ENCODE data around the gene SCYGR2.

DNA sequence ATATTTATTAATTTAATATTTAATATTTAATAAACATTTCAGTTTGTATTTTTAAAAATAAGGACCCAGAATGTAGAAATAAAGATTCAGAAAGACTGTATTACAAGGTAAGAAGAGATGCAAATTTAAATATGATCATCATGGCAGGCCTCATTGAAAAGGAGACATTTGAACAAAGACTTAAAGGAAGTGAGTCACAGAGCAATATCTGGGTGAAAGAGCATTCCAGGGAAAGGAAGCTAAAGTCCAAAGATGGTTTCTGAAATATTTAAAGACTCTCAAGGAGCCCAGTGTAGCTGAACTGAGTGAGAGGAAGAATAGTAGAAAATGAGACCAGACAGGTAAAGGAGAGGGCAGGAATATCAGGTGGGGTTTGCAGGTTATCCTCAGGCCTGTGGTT is 24.5 kb downstream of the SCYGR2 start:
- TF ChIP-seq CTCF (IDR thresholded peaks at IDR 0.05) (no peak), ZFX (IDR thresholded peaks at IDR 0.05; ENCODE audit: borderline replicate concordance) (no peak)

Data from 22Rv1 (cell line).